Renal cortical epithelial cell (primary cell): ENCODE data around the gene SF3B1. TPM values are rescaled to one million over a fixed set of nuclear protein-coding genes. Genes with fewer than 3 reads are reported as not detected.
A peak's percentile ranks its signal among the peaks of the same experiment; 100 is the strongest.
"Not testable (repeated sequence)": the region's sequence is repeated elsewhere in the genome, so short reads cannot be mapped to it uniquely, and the experiment has no call there.

Experiments used
- DNase-seq: peaks from one replicate; pipeline ENCODE4 v3.0.0-alpha.2; 2011; ENCODE audit warnings: low read depth
- total RNA-seq: library from RNA; depleted of rRNA; stranded (reverse); fragments of >200 nt; gene quantifications from 2 replicates; pipeline ENCODE4 v1.2.3, GENCODE V29; 2014

The SF3B1 gene
- total RNA-seq, 1 donor from 2014 or later, result 258 TPM

GRCh38 chr2:197379918-197380309 is 54.9 kb downstream of the SF3B1 start:
- not testable (repeated sequence) for DNase-seq

- not testable (repeated sequence) for DNase-seq
These were observed 55.4 kb downstream of the SF3B1 start for GRCh38 chr2:197379308-197379917.

DNA sequence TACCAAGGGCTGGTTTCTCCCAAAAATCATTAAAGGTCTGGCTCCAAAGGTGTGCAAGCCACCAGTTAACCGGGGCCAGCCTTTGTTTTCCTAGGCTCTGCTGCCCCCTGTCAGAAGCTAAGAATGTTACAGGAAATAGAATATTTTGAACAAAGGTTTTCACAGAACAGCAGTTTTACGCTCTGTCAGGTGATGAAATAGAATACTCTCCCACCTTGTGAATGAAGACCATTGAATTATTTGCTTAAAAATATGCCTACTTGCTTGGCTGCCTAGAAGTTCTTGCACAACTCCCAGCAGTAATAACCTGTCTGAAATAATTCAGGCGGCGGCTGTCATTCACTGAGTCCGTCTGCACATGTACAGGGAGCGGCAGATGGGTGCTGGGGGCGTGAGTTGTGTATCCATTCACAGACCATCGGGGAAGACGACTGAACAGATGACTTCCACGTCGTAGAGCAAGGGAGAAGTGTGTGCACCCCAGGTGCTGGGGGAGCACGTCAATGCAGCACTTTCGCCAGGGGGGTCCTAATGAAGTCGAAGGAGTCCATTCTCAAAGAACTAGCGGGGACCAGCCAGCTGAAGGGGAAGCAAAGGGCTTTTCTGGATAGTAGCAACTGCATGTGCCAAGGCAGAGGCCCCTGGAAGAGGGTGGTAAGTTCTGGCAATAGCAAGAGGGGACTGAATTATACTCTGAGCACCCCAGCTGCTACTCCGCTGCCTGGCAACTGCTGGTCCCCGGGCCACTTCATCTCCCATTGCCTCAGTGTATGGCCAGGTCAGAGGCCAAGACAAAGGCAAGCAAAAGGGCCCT is 56.1 kb downstream of the SF3B1 start:
- peak; percentile 44 for DNase-seq

- no peak for DNase-seq
These were observed 56.7 kb downstream of the SF3B1 start for GRCh38 chr2:197378086-197378485.

GRCh38 chr2:197377670-197378069 is 57.2 kb downstream of the SF3B1 start:
- DNase-seq, result no peak

DNA sequence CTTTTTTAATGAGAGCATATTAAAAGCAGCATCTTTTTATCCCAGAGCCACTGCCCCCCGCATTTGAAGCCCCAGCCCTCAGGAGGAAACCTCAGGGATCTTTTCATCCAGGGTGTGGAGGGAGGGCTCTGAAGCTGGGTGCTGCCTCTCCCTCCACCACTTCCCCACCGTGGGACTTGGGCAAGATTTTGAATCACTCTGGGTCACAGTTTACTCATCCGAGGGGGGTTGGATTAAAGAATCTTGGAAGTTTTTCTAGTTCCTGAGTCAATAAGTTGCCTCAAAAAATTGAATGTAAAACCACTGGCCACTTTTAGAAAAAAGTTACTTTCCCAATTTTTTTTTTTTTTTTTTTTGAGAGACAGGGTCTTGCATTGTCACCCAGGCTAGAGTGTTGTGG is 62.2 kb downstream of the SF3B1 start:
- DNase-seq, result no peak

DNA sequence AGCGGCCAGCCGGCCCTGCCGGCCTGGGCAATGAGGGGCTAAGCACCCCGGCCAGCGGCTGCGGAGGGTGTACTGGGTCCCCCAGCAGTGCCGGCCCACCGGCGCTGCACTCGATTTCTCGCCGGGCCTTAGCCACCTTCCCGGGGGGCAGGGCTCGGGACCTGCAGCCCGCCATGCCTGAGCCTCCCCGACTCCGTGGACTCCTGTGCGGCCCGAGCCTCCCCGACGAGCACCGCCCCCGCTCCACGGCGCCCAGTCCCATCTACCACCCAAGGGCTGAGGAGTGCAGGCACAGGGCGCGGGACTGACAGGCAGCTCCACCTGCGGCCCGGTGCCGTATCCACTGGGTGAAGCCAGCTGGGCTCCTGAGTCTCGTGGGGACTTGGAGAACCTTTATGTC is 64.2 kb downstream of the SF3B1 start:
- not testable (repeated sequence) for DNase-seq

- no peak for DNase-seq
These were observed 64.9 kb downstream of the SF3B1 start for GRCh38 chr2:197369933-197370320.

DNA sequence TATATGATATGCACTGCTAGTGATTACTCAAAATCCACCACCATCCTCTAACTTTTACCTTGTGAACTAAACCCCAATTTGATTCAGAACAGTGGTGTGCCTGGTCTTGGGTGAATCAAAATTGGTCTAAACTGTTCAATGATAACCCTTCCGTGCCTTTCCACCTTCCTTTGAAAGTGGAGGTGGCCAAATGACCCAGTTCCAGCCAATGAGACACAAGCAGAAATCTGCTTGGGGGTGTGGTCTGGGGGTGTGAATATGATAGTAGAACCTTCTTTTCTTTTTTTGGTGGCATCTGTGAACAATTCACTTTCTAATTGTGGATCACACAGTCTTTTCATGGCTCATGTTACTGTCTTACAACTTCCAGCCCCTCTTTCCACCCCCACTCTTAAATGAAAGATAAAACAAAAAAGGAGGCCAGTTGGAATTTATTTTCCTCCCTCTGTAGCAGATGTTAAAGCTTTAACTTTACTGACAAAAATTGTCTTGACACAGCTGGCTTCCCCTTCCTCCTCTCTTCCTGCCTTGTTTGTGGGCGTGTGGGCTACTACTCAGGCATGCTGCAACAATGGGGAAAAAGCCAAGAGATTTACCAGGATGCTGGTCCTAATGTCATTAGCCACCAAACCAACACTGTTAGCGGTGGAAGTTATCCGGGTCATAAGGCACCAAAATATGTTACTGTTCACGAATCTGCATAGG is 65.4 kb downstream of the SF3B1 start:
- no peak for DNase-seq

DNA sequence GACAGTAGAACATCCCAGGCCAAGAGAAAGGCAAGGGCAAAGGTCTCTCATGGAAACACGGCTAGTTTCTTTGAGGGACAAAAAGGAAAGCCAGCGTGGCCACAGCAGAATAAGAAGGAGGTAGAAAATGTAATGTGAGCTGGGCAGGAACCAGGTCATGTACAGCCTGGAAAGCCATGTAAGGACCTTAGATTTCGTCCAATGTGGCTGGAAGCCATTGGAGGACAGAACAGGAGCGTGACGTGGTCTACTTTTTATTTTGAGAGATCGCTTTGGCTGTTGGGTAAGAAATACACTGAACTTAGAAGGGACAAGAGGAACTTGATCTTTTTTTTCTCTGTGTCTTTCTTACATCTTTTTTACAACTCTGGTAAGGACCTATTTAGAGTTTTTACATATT is 66.4 kb downstream of the SF3B1 start:
- no peak for DNase-seq

GRCh38 chr2:197363998-197364397 is 70.8 kb downstream of the SF3B1 start:
- DNase-seq, result no peak

DNA sequence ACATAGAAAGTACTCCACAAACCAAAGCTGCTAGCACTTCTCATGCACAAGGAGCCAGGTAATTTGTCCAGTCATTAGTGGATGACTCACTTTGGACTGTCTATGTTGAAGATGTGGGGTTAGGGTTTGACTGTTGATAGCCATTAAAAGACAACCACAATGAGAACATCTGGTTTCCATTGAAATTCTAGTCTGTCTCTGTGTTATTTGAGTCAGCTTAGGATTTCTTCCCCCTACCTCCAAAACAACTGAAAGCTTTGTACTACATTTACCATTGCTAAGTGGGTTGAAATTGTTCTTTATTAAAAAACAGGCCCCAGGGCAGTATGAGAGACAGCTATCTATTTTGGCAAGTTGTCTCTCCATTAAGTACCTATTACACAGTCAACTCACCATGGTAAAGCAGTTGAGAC is 74.1 kb downstream of the SF3B1 start:
- DNase-seq, result peak; percentile 68

- no peak for DNase-seq
These were observed 75.0 kb downstream of the SF3B1 start for GRCh38 chr2:197359859-197360258.

DNA sequence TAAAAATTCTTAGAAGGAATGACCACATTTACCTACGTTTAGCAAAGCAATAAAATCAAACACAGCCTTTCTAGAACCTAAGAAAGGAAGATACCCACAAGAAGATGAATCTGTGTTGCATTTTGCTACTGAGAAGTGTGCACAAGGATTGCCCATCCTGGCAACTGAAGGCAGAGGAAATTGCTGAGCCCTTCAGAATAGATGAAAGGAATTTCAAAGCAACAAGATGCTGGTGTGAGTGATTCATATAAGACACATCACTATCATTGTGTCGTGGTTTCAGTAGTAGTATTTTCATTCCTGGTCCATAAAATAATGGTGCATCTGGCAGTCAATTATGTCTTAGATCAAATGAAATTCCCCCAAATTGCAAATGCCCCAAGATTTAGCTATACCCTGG is 75.9 kb downstream of the SF3B1 start:
- DNase-seq, result no peak

GRCh38 chr2:197357986-197358385 is 76.8 kb downstream of the SF3B1 start:
- DNase-seq, result no peak

DNA sequence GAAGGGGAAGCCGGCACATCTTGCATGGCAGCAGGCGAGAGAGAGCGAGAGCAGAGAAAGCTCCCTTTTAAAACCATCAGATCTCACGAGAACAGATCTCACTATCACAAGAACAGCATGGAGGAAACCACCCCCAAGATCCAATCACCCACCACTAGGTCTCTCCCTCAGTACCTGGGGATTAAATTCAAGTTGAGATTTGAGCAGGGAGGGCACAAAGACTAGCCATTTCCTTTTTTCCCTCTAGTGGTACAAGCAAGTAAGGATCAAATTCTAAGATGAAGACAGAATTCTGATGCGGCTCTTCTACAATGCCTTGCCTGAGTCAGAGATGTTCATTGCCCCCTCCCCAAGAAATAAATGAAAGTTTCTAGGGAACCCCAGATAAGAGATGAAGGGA is 78.7 kb downstream of the SF3B1 start:
- DNase-seq, result no peak

DNA sequence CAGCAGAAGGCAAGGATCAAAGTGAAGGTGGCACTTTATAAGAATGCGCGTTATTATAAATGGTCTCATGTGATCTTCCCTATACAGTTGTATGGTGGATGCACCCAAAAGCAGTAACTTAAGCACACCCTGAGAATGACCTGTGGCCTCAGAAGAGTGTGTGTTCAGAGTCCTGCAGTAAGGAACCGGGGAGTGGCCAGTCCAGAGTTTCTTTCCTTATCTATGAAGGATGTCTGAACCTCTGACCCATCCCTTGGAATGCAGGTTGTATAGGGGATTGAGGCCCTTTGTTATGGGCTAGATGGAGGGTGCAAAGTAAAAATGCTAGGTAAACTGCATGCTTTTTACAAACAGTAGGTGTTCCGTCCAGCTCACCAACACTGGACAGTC is 80.7 kb downstream of the SF3B1 start:
- no peak for DNase-seq

- no peak for DNase-seq
These were observed 81.2 kb downstream of the SF3B1 start for GRCh38 chr2:197353393-197354168.

DNA sequence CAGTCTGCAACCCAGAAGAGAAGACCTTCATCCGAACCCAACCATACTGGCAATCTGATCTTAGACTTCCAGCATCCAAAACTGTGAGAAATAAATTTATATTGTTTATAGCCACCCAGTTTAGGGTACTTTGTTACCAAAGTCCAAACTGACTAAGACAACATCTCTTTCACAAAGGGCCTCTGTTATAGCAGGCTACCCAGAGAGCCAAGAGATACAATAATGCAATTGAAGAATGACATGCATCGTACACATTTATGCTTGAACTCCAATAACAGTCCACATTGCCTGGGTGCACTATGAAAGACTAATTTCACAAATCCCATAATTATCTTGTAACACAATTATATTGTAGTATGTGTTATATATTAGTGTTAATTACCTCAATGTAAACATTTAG is 85.1 kb downstream of the SF3B1 start:
- DNase-seq, result no peak

DNA sequence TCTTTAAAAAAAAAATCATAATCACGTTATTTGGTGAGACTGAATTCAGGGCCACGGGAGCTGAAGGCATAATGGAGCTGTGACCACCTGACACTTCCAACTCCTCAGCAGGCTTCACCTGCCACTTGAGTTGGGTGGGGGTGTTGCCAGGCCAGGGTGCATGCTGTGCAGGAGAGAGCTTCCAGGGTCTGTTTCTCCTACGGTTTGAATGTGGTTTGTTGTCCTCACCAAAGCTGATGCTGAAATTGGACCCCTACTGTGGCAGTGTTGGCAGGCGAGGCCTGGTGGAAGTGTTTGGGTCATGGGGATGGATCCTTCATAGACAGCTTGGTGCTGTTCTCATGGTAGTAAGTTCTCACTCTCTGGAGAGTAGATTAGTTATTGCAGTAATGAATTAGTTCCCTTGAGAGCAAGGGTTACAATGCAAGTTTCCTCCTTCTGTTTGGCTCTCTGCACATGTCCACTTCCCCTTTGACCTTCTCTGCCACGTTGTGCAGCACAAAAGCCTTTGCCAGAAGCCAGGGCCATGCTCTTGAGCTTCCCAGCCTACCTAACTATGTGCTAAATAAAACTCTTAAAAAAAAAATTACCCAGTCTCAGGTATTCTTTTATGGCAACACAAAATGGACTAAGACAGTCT is 86.0 kb downstream of the SF3B1 start:
- DNase-seq, result no peak

DNA sequence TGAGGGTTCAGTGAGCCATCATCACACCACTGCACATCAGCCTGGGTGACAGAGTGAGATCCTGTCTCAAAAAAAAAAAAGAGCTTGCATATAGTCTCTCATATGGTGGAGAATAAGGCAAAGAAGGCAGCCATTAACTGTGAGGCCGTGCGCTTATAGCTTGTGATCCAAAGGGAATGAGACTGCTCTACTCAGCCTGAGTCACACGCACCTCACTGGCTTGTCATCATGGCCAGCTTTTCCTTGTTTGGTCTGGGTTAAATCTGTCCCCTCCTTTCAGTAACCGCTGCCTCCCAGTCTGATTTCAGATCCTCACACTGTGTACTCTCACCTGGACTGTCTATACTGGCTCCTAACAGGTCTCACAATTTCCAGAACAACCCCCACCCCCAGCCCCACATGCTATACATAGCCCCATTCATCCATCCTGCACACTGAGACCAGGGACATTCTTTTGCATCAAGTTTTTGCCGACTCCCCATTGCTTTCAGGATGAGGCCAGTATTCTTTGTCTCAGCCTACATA is 88.9 kb downstream of the SF3B1 start:
- DNase-seq, result no peak
